Measurements from ENCODE around the gene PRORP. TPM values are rescaled to one million over a fixed set of nuclear protein-coding genes. Genes with fewer than 3 reads are reported as not detected.

The PRORP gene
- total and polyA plus RNA-seq, 2 experiments from 2014 or later = 28.8 to 50.4 TPM

DNA sequence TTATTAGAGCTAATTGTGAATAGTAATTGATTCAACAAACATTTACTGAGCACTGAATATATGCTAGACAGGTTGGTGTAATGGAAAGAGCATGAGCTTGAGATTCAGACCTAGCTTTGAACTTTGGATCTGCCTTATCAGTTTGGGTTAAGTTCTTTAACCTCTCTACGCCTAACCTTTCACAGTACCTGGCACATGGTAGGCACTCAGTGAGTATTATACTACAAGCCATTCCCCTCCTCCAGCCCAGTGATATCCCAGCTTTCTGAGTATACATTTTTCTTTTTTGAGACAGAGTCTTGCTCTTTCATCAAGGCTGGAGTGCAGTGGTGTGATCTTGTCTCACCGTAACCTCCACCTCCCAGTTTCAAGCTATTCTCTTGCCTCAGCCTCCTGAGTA lies 44.3 kb upstream of the PRORP start:
- H3K9me3 Mint-ChIP-seq = no peaks in the 10 kb centered on the region
- H3K4me1 ChIP-seq (ENCODE audit: insufficient read depth) = no peaks in the 10 kb centered on the region
- no peaks in the 10 kb centered on the region for H4K20me1 ChIP-seq (replicated peaks; ENCODE audit: insufficient read depth)
- no peak overlapping the region for H3K27ac Mint-ChIP-seq
- no peak for DNase-seq (ENCODE audit: low spot score)
- TF ChIP-seq, protein P1, sequence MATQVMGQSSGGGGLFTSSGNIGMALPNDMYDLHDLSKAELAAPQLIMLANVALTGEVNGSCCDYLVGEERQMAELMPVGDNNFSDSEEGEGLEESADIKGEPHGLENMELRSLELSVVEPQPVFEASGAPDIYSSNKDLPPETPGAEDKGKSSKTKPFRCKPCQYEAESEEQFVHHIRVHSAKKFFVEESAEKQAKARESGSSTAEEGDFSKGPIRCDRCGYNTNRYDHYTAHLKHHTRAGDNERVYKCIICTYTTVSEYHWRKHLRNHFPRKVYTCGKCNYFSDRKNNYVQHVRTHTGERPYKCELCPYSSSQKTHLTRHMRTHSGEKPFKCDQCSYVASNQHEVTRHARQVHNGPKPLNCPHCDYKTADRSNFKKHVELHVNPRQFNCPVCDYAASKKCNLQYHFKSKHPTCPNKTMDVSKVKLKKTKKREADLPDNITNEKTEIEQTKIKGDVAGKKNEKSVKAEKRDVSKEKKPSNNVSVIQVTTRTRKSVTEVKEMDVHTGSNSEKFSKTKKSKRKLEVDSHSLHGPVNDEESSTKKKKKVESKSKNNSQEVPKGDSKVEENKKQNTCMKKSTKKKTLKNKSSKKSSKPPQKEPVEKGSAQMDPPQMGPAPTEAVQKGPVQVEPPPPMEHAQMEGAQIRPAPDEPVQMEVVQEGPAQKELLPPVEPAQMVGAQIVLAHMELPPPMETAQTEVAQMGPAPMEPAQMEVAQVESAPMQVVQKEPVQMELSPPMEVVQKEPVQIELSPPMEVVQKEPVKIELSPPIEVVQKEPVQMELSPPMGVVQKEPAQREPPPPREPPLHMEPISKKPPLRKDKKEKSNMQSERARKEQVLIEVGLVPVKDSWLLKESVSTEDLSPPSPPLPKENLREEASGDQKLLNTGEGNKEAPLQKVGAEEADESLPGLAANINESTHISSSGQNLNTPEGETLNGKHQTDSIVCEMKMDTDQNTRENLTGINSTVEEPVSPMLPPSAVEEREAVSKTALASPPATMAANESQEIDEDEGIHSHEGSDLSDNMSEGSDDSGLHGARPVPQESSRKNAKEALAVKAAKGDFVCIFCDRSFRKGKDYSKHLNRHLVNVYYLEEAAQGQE (IDR thresholded peaks at IDR 0.05; ENCODE audit: unreplicated experiment) = no peak
- TF ChIP-seq NANOG (IDR thresholded peaks at IDR 0.05; ENCODE audit: borderline replicate concordance) = no peak
- no peak for TF ChIP-seq EZH2 (IDR thresholded peaks at IDR 0.05; ENCODE audit: low read depth, unreplicated experiment)
- no peak for TF ChIP-seq JUNB (IDR thresholded peaks at IDR 0.05; ENCODE audit: unreplicated experiment)
- TF ChIP-seq, protein P2, sequence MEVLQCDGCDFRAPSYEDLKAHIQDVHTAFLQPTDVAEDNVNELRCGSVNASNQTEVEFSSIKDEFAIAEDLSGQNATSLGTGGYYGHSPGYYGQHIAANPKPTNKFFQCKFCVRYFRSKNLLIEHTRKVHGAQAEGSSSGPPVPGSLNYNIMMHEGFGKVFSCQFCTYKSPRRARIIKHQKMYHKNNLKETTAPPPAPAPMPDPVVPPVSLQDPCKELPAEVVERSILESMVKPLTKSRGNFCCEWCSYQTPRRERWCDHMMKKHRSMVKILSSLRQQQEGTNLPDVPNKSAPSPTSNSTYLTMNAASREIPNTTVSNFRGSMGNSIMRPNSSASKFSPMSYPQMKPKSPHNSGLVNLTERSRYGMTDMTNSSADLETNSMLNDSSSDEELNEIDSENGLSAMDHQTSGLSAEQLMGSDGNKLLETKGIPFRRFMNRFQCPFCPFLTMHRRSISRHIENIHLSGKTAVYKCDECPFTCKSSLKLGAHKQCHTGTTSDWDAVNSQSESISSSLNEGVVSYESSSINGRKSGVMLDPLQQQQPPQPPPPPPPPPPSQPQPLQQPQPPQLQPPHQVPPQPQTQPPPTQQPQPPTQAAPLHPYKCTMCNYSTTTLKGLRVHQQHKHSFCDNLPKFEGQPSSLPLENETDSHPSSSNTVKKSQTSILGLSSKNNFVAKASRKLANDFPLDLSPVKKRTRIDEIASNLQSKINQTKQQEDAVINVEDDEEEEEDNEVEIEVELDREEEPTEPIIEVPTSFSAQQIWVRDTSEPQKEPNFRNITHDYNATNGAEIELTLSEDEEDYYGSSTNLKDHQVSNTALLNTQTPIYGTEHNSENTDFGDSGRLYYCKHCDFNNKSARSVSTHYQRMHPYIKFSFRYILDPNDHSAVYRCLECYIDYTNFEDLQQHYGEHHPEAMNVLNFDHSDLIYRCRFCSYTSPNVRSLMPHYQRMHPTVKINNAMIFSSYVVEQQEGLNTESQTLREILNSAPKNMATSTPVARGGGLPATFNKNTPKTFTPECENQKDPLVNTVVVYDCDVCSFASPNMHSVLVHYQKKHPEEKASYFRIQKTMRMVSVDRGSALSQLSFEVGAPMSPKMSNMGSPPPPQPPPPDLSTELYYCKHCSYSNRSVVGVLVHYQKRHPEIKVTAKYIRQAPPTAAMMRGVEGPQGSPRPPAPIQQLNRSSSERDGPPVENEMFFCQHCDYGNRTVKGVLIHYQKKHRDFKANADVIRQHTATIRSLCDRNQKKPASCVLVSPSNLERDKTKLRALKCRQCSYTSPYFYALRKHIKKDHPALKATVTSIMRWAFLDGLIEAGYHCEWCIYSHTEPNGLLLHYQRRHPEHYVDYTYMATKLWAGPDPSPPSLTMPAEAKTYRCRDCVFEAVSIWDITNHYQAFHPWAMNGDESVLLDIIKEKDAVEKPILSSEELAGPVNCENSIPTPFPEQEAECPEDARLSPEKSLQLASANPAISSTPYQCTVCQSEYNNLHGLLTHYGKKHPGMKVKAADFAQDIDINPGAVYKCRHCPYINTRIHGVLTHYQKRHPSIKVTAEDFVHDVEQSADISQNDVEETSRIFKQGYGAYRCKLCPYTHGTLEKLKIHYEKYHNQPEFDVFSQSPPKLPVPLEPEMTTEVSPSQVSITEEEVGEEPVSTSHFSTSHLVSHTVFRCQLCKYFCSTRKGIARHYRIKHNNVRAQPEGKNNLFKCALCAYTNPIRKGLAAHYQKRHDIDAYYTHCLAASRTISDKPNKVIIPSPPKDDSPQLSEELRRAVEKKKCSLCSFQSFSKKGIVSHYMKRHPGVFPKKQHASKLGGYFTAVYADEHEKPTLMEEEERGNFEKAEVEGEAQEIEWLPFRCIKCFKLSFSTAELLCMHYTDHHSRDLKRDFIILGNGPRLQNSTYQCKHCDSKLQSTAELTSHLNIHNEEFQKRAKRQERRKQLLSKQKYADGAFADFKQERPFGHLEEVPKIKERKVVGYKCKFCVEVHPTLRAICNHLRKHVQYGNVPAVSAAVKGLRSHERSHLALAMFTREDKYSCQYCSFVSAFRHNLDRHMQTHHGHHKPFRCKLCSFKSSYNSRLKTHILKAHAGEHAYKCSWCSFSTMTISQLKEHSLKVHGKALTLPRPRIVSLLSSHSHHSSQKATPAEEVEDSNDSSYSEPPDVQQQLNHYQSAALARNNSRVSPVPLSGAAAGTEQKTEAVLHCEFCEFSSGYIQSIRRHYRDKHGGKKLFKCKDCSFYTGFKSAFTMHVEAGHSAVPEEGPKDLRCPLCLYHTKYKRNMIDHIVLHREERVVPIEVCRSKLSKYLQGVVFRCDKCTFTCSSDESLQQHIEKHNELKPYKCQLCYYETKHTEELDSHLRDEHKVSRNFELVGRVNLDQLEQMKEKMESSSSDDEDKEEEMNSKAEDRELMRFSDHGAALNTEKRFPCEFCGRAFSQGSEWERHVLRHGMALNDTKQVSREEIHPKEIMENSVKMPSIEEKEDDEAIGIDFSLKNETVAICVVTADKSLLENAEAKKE (CRISPR knock-in tag; IDR thresholded peaks at IDR 0.05) = no peak
- no peak for TF ChIP-seq CREB1 (CRISPR knock-in tag; IDR thresholded peaks at IDR 0.05; ENCODE audit: low read depth)
- TF ChIP-seq ZNF114 (CRISPR knock-in tag; IDR thresholded peaks at IDR 0.05) = no peak
- no peak for TF ChIP-seq ZNF331 (CRISPR knock-in tag; IDR thresholded peaks at IDR 0.05; ENCODE audit: low read depth)
- TF ChIP-seq, protein P3, sequence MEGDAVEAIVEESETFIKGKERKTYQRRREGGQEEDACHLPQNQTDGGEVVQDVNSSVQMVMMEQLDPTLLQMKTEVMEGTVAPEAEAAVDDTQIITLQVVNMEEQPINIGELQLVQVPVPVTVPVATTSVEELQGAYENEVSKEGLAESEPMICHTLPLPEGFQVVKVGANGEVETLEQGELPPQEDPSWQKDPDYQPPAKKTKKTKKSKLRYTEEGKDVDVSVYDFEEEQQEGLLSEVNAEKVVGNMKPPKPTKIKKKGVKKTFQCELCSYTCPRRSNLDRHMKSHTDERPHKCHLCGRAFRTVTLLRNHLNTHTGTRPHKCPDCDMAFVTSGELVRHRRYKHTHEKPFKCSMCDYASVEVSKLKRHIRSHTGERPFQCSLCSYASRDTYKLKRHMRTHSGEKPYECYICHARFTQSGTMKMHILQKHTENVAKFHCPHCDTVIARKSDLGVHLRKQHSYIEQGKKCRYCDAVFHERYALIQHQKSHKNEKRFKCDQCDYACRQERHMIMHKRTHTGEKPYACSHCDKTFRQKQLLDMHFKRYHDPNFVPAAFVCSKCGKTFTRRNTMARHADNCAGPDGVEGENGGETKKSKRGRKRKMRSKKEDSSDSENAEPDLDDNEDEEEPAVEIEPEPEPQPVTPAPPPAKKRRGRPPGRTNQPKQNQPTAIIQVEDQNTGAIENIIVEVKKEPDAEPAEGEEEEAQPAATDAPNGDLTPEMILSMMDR (conservative IDR thresholded peaks at IDR 0.05; ENCODE audit: low read depth in 2 of 2) = no peak
- TF ChIP-seq POLR2AphosphoS5 (IDR thresholded peaks at IDR 0.05; ENCODE audit: low read depth) = no peak
- no peak for TF ChIP-seq STAT1 (IDR thresholded peaks at IDR 0.05; ENCODE audit: unreplicated experiment)
- TF ChIP-seq EZH2phosphoT487 (IDR thresholded peaks at IDR 0.05; ENCODE audit: unreplicated experiment) = no peak
- TF ChIP-seq, protein P4, sequence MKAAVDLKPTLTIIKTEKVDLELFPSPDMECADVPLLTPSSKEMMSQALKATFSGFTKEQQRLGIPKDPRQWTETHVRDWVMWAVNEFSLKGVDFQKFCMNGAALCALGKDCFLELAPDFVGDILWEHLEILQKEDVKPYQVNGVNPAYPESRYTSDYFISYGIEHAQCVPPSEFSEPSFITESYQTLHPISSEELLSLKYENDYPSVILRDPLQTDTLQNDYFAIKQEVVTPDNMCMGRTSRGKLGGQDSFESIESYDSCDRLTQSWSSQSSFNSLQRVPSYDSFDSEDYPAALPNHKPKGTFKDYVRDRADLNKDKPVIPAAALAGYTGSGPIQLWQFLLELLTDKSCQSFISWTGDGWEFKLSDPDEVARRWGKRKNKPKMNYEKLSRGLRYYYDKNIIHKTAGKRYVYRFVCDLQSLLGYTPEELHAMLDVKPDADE (IDR thresholded peaks at IDR 0.05) = no peak
- no peaks in the 10 kb centered on the region; the same call in 1 of the 2 replicates for H3K36me3 ChIP-seq (ENCODE audit: insufficient read depth)
- H2AFZ ChIP-seq = no peak overlapping the region
- H3K4me3 Mint-ChIP-seq = no peak overlapping the region
- no peak overlapping the region for H3K27ac ChIP-seq (ENCODE audit: low read depth)
- H3K27me3 Mint-ChIP-seq (ENCODE audit: insufficient read depth, low read depth, poor library complexity) = no peaks in the 10 kb centered on the region
- no peak for ATAC-seq
- no peaks in the 10 kb centered on the region for H3K9me2 ChIP-seq (ENCODE audit: insufficient read depth)
- no peaks in the 10 kb centered on the region for H3F3A ChIP-seq (replicated peaks; ENCODE audit: low read depth)
- no peak overlapping the region for H3K4me2 ChIP-seq
- no peak overlapping the region for H3K4me3 ChIP-seq
- peaks cover 11% of the 10 kb centered on the region; the same call in 1 of the 3 replicates for H3K36me3 Mint-ChIP-seq (ENCODE audit: low read depth)
- no peaks in the 10 kb centered on the region for H3K27me3 ChIP-seq (ENCODE audit: insufficient read depth)
- no peaks in the 10 kb centered on the region for H3K4me1 Mint-ChIP-seq
- no peaks in the 10 kb centered on the region for H3K79me2 ChIP-seq (replicated peaks; ENCODE audit: insufficient read depth)
